Stimulated activated CD8-positive, alpha-beta memory T cell treated with anti-CD3 and anti-CD28 coated beads, Interleukin-15, amount 100 ng/mL, for 4 hours (primary cell): ENCODE measurements around the gene SET.
"Not testable (repeated sequence)": the region's sequence is repeated elsewhere in the genome, so short reads cannot be mapped to it uniquely, and the experiment has no call there.

Source experiments
- DNase-seq, 2 donors: peaks; one replicate each; pipeline ENCODE4 v3.0.0-alpha.2; 2020; ENCODE audit warnings: low read depth in 2 of 2

Gene SET, protein sequence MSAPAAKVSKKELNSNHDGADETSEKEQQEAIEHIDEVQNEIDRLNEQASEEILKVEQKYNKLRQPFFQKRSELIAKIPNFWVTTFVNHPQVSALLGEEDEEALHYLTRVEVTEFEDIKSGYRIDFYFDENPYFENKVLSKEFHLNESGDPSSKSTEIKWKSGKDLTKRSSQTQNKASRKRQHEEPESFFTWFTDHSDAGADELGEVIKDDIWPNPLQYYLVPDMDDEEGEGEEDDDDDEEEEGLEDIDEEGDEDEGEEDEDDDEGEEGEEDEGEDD

DNA sequence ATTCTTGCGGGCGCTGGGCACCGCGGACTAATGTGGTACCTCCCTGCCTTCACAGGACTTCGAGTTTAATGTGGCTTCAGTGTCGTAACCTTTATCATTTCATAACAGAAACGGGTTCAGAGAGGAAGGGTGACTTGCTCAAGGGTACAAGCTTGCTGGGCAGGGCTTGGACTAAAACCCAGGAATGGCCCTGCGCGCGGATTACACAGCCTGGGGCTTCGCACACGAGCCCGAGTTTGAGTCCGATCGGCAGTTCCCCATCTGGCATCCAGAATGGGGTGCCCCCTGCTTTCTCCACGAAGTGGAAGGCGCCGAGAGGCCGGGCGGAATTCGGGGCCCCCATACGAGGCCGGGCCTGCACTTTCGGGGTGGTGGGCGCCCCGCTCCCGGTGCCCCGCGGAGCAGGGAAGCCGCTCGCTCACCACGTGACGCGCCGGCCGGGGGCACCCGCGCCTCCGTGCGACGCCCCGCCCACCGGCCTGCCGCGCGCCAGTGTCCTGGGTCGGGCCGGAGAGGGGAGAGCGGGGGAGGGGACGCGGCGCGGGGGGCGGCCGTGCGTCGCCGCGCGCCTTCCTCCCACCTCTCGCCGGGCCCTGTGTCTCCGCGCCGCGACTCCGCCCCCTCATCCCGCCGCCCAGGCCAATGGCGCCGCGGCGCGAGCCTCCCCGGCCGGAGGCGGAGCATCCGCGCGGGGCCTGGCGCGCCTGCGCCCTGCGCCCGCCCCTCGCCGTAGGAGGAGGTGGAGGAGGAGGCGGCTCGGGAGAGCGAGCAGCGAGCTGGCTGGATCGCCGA lies at the start of gene SET:
Gene SET (plus strand): TSS at position 722 of the 792 bp plus-strand sequence. CDS start 361 bp downstream, outside the sequence.
- peak; percentile 83 to 91 for DNase-seq

DNA sequence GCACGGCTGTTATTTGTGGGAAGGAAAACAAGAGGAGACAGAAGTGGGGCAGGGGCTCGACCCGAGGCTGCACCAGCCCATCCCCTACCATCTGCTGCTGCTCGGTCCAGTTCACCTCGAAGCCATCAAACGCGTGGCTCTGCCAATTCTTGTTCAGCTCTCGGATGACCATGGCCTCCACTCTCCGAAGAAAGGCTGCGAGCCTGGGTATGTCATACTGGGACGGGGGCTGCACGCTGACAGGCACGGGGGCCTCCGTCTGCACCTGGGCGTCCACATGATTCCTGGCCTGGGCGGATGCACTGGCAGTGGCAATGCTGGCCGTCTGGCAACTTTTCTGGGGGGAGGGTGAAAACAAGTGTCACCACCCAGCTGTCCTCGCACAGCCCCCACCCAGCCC lies 48.4 kb upstream of the SET start:
- no peak for DNase-seq

GRCh38 chr9:128642675-128643245 lies 46.3 kb upstream of the SET start:
- DNase-seq: no peak

DNA sequence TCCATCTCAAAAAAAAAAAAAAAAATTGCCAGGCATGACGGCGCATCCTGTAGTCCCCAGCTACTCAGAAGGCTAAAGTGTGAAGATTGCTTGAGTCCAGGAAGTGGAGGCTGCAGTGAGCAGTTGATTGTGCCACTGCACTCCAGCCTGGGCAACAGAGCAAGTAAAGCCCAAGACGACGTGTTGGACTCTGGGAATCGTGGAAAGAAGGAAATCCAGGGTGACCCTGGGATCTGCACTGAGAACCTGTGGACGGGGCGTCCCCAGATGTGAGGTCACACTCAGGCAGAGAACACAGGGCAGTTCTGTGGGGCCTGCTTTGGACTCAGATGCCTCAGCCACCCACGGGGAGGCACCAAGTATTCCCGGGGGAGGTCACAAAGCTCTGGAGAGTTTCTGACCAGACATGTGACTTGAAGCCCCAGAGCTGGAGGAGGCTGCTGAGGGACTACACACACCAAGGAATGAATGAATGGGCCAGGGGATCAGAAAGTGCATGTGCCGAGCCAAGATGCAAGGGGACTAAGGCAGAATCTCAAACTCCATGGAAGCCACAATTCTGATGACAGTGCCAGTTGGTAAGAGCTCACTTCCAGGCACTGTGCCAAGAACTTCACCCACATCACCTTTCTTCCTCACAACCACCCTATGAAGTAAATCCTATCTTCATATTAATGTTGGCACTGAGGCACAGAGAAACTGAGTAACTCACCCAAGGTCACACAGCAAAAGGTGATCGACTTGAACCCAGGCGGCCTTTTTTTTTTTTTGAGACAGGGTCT lies 45.3 kb upstream of the SET start:
- no peak for DNase-seq

DNA sequence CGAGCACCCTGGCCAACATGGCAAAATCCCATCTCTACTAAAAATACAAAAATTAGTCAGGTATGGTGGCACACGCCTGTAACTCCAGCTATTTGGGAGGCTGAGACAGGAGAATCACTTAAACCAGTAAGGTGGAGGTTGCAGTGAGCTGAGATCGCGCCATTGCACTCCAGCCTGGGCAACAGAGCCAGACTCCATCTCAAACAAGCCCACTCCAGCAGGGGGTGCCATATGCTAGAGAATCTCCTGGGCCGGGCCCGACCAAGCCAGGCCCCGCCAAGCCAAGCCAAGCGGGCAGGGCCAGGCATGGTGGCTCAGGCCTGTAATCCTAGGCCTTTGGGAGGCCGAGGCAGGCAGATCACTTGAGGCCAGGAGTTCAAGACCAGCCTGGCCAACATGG lies 40.8 kb upstream of the SET start:
- peak; percentile 41 to 47 for DNase-seq

GRCh38 chr9:128651798-128652197 lies 37.2 kb upstream of the SET start:
- DNase-seq: no peak

- DNase-seq: no peak
These were observed 35.1 kb upstream of the SET start for GRCh38 chr9:128653908-128654307.

GRCh38 chr9:128654481-128654880 lies 34.5 kb upstream of the SET start:
- no peak for DNase-seq

- peak; percentile 91 to 92 for DNase-seq
These were observed 32.3 kb upstream of the SET start, which contains the start of gene DYNC2I2 for GRCh38 chr9:128656416-128657343. DYNC2I2 (minus strand) TSS chr9:128656847; CDS start chr9:128656726, 121 bp downstream.

DNA sequence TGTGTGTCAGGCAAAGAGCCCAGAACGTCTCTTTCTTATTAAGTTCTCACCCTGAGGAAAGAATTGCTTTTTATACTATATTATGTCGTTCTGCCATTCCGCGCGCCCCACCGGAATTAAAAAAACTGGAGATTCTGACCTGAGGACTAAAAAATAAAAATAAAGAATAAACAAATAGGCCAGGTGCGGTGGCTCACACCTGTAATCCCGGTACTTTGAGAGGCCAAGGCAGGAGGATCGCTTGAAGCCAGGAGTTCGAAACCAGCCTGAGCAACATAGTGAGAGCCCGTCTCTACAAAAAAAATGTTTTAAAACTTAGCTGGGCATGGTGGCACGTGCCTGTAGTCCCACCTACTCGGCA lies 31.7 kb upstream of the SET start:
- no peak for DNase-seq

DNA sequence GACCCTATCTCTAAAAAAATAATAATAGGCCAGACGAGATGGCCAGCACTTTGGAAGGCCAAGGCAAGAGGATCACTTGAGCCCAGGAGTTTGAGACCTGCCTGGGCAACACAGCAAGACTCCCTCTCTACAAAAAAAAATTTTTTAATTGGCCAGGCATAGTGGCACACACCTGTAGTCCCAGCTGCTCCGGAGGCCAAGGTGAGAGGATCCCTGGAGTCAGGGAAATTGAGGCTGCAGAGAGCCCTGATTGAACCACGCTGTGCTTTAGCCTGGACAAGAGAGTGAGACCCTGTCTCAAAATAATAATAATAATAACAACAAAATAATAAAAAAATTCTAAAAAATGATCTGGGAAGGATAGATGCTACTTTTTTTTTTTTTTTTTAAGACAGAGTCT lies 31.2 kb upstream of the SET start:
- no peak for DNase-seq

GRCh38 chr9:128666481-128666941 lies 22.5 kb upstream of the SET start:
- not testable (repeated sequence) for DNase-seq

DNA sequence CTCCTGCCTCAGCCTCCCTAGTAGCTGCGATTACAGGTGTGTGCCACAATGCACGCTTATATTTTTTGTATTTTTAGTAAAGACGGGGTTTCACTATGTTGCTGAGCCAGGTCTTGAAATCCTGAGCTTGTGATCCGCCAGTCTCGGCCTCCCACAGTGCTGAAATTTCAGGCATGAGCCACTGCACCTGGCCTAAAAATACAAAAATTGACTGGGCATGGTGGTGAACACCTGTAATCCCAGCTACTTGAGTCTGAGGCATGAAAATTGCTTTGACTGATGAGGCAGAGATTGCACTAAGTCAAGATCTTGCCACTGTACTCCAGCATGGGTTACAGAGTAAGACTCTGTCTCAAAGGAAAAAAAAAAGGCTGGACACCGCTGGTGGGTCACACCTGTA lies 19.2 kb upstream of the SET start:
- no peak for DNase-seq

GRCh38 chr9:128675382-128675781 lies 13.6 kb upstream of the SET start:
- no peak for DNase-seq

- DNase-seq: no peak
These were observed 11.2 kb upstream of the SET start for GRCh38 chr9:128677794-128678193.

- no peak for DNase-seq
These were observed 5.5 kb upstream of the SET start for GRCh38 chr9:128683340-128684064.

- no peak for DNase-seq
These were observed 5.0 kb upstream of the SET start for GRCh38 chr9:128684065-128684324.

- peak; percentile 42 to 56 for DNase-seq
These were observed 4.5 kb upstream of the SET start for GRCh38 chr9:128684325-128685199.
